ENCODE results near the gene TXNRD3. TPM values are rescaled to one million over a fixed set of nuclear protein-coding genes. Genes with fewer than 3 reads are reported as not detected.
A peak's percentile ranks its signal among the peaks of the same experiment; 100 is the strongest.
"Not testable (repeated sequence)": the region's sequence is repeated elsewhere in the genome, so short reads cannot be mapped to it uniquely, and the experiment has no call there.

TXNRD3 gene
- total RNA-seq, 6 experiments from 2014 or later = 6.8 to 8.4 (median 7.4) TPM

GRCh38 chr3:126636436-126636835 lies 18.5 kb downstream of the TXNRD3 start:
- H3K4me1 Mint-ChIP-seq (ENCODE audit: low read depth) = peaks cover 10% of the 10 kb centered on the region; the same call in 1 of the 2 replicates
- TF ChIP-seq CTCF (IDR thresholded peaks at IDR 0.05) = no peak
- H3K9me3 Mint-ChIP-seq = no peaks in the 10 kb centered on the region
- H3K4me3 Mint-ChIP-seq = no peak overlapping the region
- no peaks in the 10 kb centered on the region; the same call in 1 of the 2 replicates for H3K27me3 Mint-ChIP-seq (ENCODE audit: insufficient read depth)
- no peak overlapping the region for H3K27ac Mint-ChIP-seq
- DNase-seq = no peak
- H3K36me3 Mint-ChIP-seq (ENCODE audit: low read depth) = peaks cover 9% of the 10 kb centered on the region

- peaks cover 13% of the 10 kb centered on the region for H3K36me3 Mint-ChIP-seq (ENCODE audit: low read depth)
- no peak for TF ChIP-seq CTCF (IDR thresholded peaks at IDR 0.05)
Observed at GRCh38 chr3:126634803-126635202, 20.1 kb downstream of the TXNRD3 start.

GRCh38 chr3:126630020-126630419 lies 24.9 kb downstream of the TXNRD3 start:
- H3K27me3 Mint-ChIP-seq (ENCODE audit: insufficient read depth) = no peaks in the 10 kb centered on the region
- H3K4me3 Mint-ChIP-seq = no peak overlapping the region
- H3K9me3 Mint-ChIP-seq = no peaks in the 10 kb centered on the region
- no peak for TF ChIP-seq CTCF (IDR thresholded peaks at IDR 0.05)
- peaks cover 24% of the 10 kb centered on the region for H3K36me3 Mint-ChIP-seq (ENCODE audit: low read depth)
- no peak overlapping the region for H3K27ac Mint-ChIP-seq
- no peak for DNase-seq
- H3K4me1 Mint-ChIP-seq (ENCODE audit: low read depth) = peaks cover 6% of the 10 kb centered on the region; the same call in 1 of the 2 replicates

More at GRCh38 chr3:126634803-126635202, 20.1 kb downstream of the TXNRD3 start:
- H3K4me1 Mint-ChIP-seq (ENCODE audit: low read depth) = peaks cover 5% of the 10 kb centered on the region; the same call in 1 of the 2 replicates
- H3K9me3 Mint-ChIP-seq = no peaks in the 10 kb centered on the region
- H3K27ac Mint-ChIP-seq = no peak overlapping the region
- no peaks in the 10 kb centered on the region; the same call in 1 of the 2 replicates for H3K27me3 Mint-ChIP-seq (ENCODE audit: insufficient read depth)
- no peak for DNase-seq
- no peak overlapping the region for H3K4me3 Mint-ChIP-seq

GRCh38 chr3:126625735-126626134 lies 29.2 kb downstream of the TXNRD3 start:
- Mint-ChIP-seq H3K36me3 (ENCODE audit: low read depth) (peaks cover 29% of the 10 kb centered on the region), H3K4me1 (ENCODE audit: low read depth) (peaks cover 40% of the 10 kb centered on the region)
- H3K27ac Mint-ChIP-seq; H3K4me3 Mint-ChIP-seq; DNase-seq; H3K27me3 Mint-ChIP-seq (ENCODE audit: insufficient read depth); H3K9me3 Mint-ChIP-seq: not testable (repeated sequence)

GRCh38 chr3:126622694-126623093 lies 32.2 kb downstream of the TXNRD3 start:
- peaks cover 24% of the 10 kb centered on the region for H3K36me3 Mint-ChIP-seq (ENCODE audit: low read depth)
- no peaks in the 10 kb centered on the region for H3K27me3 Mint-ChIP-seq (ENCODE audit: insufficient read depth)

More at GRCh38 chr3:126622694-126623093, 32.2 kb downstream of the TXNRD3 start:
- H3K27ac Mint-ChIP-seq = 0 out of 2 replicates have a peak overlapping the region, but pooled peaks have one; percentile 56
- peaks cover under 1% of the 10 kb centered on the region; the same call in 1 of the 2 replicates for H3K9me3 Mint-ChIP-seq
- no peak for DNase-seq
- TF ChIP-seq CTCF (IDR thresholded peaks at IDR 0.05) = no peak
- H3K4me1 Mint-ChIP-seq (ENCODE audit: low read depth) = peaks cover 65% of the 10 kb centered on the region
- no peak overlapping the region; the same call in 1 of the 2 replicates for H3K4me3 Mint-ChIP-seq
